Measurements from ENCODE around the gene ZNF862. TPM values are rescaled to one million over a fixed set of nuclear protein-coding genes. Genes with fewer than 3 reads are reported as not detected.
A peak's percentile ranks its signal among the peaks of the same experiment; 100 is the strongest.

Gene ZNF862
- total RNA-seq, 2 donors from 2014 or later, result 18.9 to 23.0 TPM

GRCh38 chr7:149819141-149819960, 18.8 kb upstream of the ZNF862 start:
- H3K9me3 Mint-ChIP-seq, result no peaks in the 10 kb centered on the region
- DNase-seq (ENCODE audit: low spot score in 2 of 2), result no peak
- no peak overlapping the region for H3K27ac Mint-ChIP-seq
- no peak for ATAC-seq
- no peaks in the 10 kb centered on the region for H3K36me3 Mint-ChIP-seq

- ATAC-seq (no peak), DNase-seq (ENCODE audit: low spot score in 2 of 2) (no peak)
- H3K36me3 Mint-ChIP-seq, result no peaks in the 10 kb centered on the region
- H3K27ac Mint-ChIP-seq, result no peak overlapping the region
- no peaks in the 10 kb centered on the region for H3K9me3 Mint-ChIP-seq
These were observed 18.2 kb upstream of the ZNF862 start for GRCh38 chr7:149819961-149820340.

GRCh38 chr7:149820622-149821190, 17.5 kb upstream of the ZNF862 start:
- ATAC-seq, result no peak
- H3K36me3 Mint-ChIP-seq, result no peaks in the 10 kb centered on the region
- no peak overlapping the region for H3K27ac Mint-ChIP-seq
- H3K9me3 Mint-ChIP-seq, result no peaks in the 10 kb centered on the region
- DNase-seq (ENCODE audit: low spot score in 2 of 2), result no peak

GRCh38 chr7:149821191-149822148, 16.7 kb upstream of the ZNF862 start:
- ATAC-seq, result no peak
- no peaks in the 10 kb centered on the region for H3K36me3 Mint-ChIP-seq
- DNase-seq (ENCODE audit: low spot score in 2 of 2), result no peak
- no peaks in the 10 kb centered on the region for H3K9me3 Mint-ChIP-seq
- H3K27ac Mint-ChIP-seq, result no peak overlapping the region

GRCh38 chr7:149822353-149822943, 15.7 kb upstream of the ZNF862 start:
- Mint-ChIP-seq H3K9me3 (no peaks in the 10 kb centered on the region), H3K27ac (no peak overlapping the region), H3K36me3 (no peaks in the 10 kb centered on the region)
- ATAC-seq (no peak), DNase-seq (ENCODE audit: low spot score in 2 of 2) (no peak)

GRCh38 chr7:149823191-149823630, 15.0 kb upstream of the ZNF862 start:
- DNase-seq (ENCODE audit: low spot score in 2 of 2) (no peak), ATAC-seq (no peak)
- Mint-ChIP-seq H3K9me3 (no peaks in the 10 kb centered on the region), H3K36me3 (no peaks in the 10 kb centered on the region), H3K27ac (no peak overlapping the region)

GRCh38 chr7:149823631-149824199, 14.5 kb upstream of the ZNF862 start:
- Mint-ChIP-seq H3K27ac (no peak overlapping the region), H3K9me3 (no peaks in the 10 kb centered on the region), H3K36me3 (no peaks in the 10 kb centered on the region)
- no peak for ATAC-seq
- DNase-seq (ENCODE audit: low spot score in 2 of 2), result no peak

GRCh38 chr7:149824301-149824741, 13.9 kb upstream of the ZNF862 start:
- ATAC-seq (no peak), DNase-seq (ENCODE audit: low spot score in 2 of 2) (no peak)
- H3K36me3 Mint-ChIP-seq, result no peaks in the 10 kb centered on the region

GRCh38 chr7:149824748-149825566, 13.2 kb upstream of the ZNF862 start:
- ATAC-seq, result no peak
- Mint-ChIP-seq H3K27ac (no peak overlapping the region), H3K9me3 (no peaks in the 10 kb centered on the region)

More at GRCh38 chr7:149824301-149824741, 13.9 kb upstream of the ZNF862 start:
- no peaks in the 10 kb centered on the region for H3K9me3 Mint-ChIP-seq
- H3K27ac Mint-ChIP-seq, result no peak overlapping the region

GRCh38 chr7:149825567-149826343, 12.4 kb upstream of the ZNF862 start:
- no peak overlapping the region for H3K27ac Mint-ChIP-seq
- ATAC-seq, result no peak
- H3K9me3 Mint-ChIP-seq, result no peaks in the 10 kb centered on the region
- DNase-seq (ENCODE audit: low spot score in 2 of 2), result no peak
- H3K36me3 Mint-ChIP-seq, result no peaks in the 10 kb centered on the region

More at GRCh38 chr7:149824748-149825566, 13.2 kb upstream of the ZNF862 start:
- no peaks in the 10 kb centered on the region for H3K36me3 Mint-ChIP-seq
- no peak for DNase-seq (ENCODE audit: low spot score in 2 of 2)

GRCh38 chr7:149826344-149827088, 11.7 kb upstream of the ZNF862 start:
- DNase-seq (ENCODE audit: low spot score in 2 of 2), result no peak
- Mint-ChIP-seq H3K36me3 (no peaks in the 10 kb centered on the region), H3K9me3 (no peaks in the 10 kb centered on the region), H3K27ac (peak overlapping the region in 1 of 2 donors; percentile 19)
- no peak for ATAC-seq

GRCh38 chr7:149827089-149827981, 10.8 kb upstream of the ZNF862 start:
- DNase-seq (ENCODE audit: low spot score in 2 of 2), result no peak
- peak in 1 of 2 donors; percentile 36 for ATAC-seq
- Mint-ChIP-seq H3K36me3 (no peaks in the 10 kb centered on the region), H3K9me3 (no peaks in the 10 kb centered on the region), H3K27ac (peak overlapping the region in 1 of 2 donors; percentile 19)
